DLD1 (cell line): ENCODE data around the gene AMELY.
"Not testable (repeated sequence)": the region's sequence is repeated elsewhere in the genome, so short reads cannot be mapped to it uniquely, and the experiment has no call there.

Source experiments
- in situ Hi-C: cut with HindIII; loops from 2 replicates; pipeline ENCODE4 v1.10.0; 2017; ENCODE audit warnings: low sequenced_read_pairs

Gene AMELY, protein sequence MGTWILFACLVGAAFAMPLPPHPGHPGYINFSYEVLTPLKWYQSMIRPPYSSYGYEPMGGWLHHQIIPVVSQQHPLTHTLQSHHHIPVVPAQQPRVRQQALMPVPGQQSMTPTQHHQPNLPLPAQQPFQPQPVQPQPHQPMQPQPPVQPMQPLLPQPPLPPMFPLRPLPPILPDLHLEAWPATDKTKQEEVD

DNA sequence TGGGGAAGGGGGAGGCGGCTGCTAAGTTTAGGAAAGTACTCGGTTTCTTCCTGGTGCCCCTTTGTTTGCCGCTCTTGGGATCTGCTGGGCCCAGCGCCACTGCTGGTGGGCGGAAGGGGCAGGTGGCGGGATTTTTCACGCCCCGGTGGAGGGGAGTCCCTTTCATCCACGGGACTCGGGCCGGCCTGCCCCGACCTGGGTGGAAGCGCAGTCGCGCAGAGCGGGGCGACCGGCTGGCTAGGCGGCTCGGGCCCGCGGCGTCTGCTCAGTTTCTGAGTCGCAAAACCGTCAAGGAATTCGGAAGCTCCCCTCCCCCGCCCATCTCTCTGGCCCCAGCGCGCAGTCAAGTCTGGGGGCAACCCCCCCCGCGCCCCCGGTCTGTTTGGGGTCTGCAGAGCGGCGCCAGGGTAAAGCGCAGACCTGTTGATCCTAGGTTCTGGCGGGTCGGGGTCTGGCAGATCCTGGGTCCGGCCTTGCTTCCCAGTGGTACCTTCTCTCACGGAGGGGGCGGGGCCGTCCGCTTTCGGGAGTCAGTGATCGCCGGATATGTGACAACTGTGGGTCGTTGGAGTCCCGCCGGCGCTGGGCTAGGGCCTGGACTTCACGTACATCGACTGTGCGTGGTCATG is at the start of gene AMELY:
Gene AMELY, minus strand, starts transcription at position 500 of the 629 bp plus-strand sequence. CDS start 39,144 bp downstream, outside the sequence.
- in situ Hi-C loops: no loop called here

DNA sequence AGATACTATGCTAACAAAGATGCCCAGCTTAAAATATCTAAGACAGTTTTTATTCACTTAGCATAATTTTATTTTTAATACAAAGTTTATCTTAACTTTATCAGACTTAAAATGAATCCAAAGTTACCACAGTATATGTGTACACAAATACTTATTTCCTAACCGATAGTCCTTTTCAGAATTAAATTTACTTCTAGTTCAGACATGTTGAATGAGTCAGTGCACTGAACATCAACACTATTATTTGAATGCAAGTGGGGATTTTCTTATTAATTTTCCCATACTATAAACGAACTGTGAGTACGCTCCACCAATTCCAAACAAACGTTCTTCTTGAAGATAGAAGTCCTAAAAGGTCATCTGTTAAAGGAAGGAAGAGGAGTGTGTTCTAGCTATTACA is 38.4 kb upstream of the AMELY start:
- in situ Hi-C loops: no loop called here

DNA sequence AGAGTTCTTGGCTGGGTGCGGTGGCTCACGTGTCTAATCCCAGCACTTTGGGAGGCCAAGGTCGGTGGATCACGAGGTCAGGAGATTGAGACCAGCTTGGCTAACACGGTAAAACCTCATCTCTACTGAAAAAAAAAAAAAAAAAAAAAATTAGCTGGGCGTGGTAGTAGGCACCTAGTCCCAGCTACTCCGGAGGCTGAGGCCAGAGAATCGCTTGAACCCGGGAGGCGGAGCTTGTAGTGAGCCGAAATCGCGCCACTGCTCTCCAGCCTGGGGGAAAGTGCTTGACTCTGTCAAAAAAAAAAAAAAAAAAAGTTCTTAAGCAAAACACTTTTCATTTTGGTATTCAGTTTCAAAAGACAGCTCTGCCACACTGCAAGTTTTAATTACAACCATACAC is 36.8 kb upstream of the AMELY start:
- in situ Hi-C loops: no loop called here

DNA sequence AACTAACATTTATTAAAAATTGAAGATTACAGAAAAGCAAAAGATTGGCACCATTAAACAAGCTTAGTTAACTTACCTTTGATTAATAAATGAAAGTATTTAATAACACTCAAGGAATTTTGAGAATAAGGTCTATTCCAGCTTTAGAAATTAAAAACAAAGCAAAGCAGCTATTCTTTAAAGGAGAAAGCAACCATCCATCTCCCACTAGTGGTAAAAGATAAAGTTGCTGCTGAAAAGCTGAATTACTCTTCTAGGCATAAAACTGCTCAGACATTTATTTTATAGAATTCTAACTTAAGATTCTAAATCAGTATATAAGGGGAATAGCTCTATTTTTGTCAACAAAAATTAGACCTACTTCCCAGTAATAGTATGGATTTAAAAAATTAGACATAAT is 36.1 kb upstream of the AMELY start:
- in situ Hi-C loops: no loop called here

DNA sequence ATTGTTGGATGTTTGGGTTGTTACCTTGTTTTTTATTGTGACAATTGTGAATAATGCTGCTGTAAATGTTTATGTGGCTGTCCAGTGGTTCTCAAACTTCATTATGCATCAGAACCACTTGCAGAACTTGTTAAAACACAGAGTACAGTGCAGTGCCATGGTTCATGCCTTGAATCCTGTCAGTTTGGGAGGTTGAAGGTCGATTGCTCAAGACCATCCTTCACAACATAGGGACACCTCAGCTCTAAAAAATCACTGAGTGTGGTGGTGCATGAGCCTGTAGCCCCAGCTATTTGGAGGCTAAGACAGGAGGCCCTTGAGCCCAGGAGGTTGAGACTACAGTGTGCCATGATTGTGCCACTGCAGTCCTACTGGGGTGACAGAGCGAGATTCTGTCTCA is 23.9 kb upstream of the AMELY start:
- in situ Hi-C loops: no loop called here

DNA sequence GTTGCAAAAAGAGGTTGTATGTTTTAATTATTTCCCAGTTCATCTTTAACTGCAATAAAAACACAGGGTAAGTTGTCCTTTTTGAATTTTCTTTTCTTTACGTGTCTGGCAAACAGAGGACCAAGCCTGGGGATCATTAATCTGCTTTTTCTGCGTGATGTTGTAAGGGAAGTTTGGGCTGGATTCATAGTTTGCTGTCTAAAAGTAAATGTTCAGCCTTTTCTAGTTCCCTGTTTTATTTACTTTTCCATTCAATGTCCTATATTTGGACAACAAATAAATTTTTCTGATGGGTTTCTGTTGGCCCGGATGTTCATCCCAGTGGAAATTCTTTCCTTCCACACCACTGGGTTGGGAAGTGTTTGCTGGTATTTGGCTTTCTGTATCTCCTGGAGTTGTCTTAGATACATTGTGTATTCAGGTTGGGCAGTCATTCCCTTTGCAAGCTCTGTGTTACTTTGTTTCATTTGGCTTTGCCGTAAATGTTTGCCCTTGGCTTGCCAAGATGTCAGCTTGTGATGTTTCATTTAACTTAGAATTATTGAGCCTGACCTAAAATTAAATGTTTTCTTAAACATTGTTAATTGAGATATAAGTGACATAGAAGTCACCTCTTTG is 20.3 kb upstream of the AMELY start:
- in situ Hi-C loops: no loop called here

DNA sequence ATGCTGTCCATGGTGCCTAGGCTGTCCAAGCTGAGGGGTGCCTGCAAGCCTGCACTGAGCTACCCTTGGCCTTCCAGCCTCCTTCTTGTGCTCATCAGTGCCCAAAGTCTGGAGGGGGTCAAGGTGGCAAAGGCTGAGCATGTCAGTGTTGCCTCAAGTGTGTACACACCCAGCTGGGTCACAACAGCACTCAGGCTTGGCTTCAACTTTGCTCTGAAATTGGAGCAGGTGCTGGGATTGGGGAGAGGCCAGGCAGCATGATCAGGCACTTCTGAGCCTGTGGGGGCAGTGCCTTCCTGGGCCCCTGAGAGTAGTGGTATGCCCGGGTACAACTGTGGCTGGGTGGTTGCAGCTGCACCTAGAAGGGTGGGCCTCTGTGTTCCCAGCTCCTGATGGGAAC is 17.7 kb upstream of the AMELY start:
- in situ Hi-C loops: no loop called here

DNA sequence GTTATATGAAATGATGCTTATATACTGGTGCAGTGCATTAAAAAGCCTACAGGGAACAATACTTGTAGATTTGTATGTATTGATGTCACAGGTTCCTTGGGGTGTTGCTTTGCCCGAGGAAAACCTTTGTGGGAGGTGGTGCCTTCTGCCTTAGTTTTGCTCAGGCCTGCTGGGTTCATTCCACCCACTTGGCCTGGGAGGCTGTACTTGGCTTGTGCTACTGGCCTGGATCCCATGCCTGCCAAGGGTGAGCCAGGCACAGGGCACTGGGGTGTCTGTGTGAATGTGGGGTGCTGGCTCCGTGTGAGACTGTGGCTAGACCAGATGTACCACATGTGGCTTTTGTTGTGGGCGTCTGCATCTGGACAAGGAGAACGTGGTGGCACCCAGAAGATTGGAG is 16.7 kb upstream of the AMELY start:
- in situ Hi-C loops: no loop called here

DNA sequence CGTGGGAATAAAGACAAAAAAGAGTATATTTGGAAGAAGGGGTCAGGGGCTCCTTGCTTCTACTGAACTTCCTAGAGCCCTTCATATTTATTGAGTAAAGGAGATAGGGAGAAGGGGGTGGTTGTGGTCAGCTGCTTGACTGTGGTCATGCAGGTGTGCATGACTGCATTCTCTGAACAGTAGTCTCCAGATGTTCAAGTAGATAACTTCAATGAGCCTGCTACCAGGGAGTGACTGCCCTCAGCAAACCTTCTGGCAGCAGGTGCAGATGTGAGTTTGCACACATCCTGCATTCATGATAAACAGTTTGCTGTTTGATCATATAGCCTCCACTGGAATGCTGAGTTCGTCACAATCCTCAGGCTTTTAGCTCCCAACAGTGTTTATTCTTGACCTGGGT is 9.5 kb upstream of the AMELY start:
- in situ Hi-C loops: no loop called here

DNA sequence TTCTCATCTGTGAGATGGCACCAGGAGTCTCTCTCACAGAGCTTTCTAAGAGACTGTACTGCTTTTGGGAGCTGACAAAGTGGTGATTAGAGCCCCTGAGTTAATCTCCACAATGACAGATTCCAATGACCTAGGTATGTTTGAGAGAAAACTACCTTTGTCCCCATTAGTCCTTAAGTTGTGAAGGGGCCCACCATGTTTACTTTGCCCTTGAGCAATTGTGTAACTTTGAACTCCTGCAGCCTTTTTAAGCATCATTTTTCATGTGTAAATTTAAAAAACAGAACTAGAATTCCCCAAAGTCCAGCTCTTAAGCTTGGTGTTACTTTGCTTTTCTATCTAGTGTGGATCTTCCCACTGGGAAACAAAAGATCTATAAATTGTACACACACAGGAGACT is 1.8 kb upstream of the AMELY start:
- in situ Hi-C loops: no loop called here

DNA sequence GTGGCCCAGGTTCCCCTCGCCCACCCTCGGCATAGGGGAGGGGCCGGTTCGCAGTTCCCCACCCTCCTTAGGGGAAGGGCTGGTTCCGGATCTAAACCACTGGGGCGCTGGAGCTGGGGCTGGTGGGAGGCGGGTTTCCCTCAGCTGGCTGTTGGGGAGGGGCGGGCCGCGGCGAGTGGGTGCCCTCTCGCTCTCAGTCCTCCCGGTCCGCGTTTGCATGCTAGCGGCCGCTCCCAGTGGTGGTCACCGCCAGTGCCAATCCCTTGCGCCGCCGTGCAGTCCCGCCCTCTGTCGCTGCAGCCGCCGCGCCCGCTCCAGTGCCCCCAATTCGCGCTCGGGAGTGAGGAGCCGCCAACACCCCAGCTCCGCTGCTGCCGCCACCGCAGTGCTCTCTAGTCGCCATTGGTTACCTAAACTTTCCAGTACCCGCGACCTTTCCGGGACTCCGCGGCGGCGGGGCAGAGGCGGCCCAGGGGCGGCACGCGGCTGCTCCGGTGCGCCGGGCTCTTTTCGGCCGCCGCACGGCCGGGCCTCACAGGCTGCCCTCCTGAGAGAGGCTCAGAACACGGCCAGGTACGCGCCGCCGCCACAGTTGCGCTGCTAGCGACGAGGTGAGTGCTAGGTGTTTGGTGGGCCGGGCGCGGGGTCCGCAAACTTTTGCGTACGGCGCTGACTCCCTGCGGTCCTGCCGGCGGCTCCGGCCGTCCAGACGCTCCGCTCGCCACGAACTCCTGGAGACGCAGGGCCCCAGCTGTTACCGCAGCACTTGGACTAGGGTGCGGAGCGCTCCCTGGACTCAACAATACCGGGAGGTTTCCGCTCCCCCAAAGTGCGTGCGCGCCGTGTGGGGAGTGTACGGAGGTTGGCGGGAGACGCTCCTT is 940 bp downstream of the AMELY start, which contains the start of gene TBL1Y:
Gene TBL1Y, plus strand, starts transcription at position 326 of the 881 bp plus-strand sequence. CDS start 114,388 bp downstream, outside the sequence.
- in situ Hi-C loops: no loop called here

DNA sequence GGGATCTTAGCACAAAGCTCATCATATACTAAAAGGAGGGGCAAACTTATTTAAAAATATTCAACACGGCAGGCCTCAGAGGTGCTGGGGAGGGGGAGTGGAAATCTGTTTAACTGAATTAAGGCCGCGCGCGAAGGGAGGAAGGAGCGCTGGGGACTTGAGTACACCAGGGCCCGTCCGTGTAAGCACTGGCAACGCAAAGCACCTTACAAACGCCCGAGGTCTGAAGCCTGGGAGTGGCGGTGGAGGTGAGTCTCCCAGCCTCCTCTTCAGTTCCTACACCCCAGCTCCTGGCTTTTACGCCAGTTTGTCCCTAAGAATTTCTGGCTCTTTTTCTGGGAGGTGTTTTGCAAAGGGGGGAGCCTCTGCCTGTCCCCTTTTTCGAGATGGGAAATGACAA is 1.7 kb downstream of the AMELY start:
- in situ Hi-C loops: no loop called here

DNA sequence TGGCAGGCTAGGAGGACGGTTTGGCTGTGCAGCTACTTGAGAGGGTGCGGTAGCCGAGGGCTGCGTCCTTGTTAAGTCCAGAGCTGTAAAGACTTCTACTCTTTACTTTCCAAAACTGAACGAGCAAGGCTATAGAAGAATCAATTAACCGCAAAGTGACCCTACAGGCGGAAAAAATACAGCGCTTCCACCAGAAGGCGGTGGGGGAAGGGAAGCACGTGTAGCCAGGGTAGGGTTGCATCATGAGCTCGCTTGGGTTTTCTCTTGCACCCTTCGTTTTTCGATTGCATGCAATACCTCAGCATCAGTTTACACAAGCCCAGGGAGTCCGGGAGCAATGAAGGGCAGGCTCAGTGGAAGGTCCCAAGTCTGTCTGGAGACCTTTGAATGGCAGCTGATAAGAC is 2.4 kb downstream of the AMELY start:
- in situ Hi-C loops: no loop called here

DNA sequence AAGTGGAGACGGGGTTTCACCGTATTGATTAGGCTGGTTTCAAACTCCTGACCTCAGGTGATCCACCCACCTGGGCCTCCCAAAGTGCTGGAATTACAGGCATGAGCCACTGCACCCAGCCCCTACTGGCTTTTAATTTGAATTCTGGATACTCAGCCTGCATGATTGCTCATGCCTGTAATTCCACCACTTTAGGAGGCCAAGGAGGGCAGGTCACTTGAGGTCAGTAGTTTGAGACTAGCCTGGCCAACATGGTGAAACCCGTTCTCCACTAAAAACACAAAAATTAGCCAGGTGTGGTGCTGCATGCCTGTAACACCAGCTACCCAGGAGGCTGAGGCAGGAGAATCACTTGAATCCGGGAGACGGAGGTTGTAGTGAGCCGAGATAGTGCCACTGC is 3.5 kb downstream of the AMELY start:
- in situ Hi-C loops: not testable (repeated sequence)

DNA sequence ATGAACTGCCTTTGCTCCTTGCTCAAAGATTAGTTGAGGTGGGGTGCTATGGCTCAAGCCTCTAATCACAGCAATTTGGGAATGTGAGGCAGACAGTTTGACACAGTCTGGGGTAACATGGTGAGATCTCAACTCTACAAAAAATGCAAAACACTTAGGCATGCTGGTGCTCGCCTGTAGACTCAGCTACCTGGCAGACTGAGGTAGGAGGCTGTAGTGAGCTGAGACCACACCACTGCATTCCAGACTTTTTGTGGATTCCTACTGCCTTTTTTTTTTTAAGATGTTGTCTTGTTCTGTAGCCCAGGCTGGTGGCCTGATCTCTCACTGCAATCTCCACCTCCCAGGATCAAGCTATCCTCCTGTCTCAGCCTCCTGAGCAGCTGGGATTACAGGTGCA is 4.0 kb downstream of the AMELY start:
- in situ Hi-C loops: no loop called here

DNA sequence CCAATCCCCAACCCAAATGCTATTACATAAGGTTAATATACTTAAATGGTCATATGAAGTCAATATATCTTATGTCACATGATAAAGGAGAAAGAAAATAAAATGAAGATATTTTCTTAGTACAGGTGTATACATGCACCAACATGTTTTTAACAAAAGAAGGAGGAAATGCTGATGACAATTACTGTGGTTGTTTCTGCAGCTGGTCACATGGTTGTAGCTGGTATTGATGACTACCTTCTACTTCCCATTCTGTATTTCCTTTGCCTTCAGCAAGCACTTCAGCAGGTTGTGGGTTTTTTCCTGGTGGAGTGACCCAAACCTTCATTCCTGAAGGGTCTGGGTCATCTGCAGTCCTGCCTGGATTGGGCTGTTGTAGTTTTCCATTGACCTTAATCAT is 9.4 kb downstream of the AMELY start:
- in situ Hi-C loops: not testable (repeated sequence)

DNA sequence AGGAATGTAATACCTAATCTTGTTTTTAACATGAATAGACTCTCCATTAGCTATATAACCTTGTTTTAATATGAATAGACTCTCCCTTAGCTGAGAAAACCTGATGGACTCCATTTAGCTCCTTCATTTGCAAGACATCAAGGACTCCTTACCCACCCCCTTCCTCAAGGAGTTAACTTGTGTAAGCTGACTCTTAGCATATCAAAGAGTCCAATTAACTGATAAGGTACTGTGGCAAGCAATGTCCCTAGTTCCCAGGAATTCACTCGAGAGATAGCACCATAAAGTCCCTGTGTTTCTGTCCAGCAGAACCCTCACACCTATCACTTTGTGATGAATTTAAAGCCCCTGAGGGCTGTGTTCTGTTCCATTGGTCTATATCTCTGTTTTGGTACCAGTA is 16.3 kb downstream of the AMELY start:
- in situ Hi-C loops: no loop called here

DNA sequence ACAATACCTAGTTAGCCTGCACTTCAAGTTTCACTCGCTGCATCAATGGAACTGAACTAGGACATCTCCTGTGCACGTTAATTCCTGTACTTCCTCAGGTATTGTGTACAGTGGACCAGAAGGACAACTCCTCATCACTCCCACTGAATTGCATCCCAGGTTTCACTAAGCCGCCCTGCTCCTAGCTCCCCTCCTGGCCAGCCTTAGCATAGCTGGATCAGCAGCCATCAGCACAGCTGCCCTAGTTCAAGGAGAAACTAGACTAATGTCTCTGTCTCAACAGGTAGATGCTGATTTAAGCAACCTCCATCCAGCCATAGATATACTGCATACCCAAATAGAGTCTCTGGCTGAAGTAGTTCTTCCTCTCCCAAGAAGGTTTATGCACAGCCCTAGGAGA is 17.1 kb downstream of the AMELY start:
- in situ Hi-C loops: no loop called here

DNA sequence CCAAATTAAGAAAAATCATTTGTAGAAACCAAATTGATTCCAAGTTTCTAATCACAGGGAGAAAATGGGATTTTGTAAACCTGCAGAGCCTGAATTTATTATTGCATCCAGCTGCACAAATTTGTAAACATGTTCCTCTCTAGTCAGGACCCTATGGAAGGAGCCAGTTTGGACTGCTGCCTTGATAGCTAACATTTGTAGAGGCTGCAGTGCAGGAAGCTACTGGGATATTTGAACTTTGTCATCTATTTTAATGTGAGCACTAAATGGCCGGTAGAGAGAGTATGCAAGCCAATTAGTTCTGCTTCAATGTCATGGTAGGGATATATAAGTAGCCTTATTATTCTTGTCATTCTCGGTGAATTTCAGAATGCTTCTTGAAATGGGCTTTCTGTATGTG is 62.2 kb downstream of the AMELY start:
- in situ Hi-C loops: no loop called here

DNA sequence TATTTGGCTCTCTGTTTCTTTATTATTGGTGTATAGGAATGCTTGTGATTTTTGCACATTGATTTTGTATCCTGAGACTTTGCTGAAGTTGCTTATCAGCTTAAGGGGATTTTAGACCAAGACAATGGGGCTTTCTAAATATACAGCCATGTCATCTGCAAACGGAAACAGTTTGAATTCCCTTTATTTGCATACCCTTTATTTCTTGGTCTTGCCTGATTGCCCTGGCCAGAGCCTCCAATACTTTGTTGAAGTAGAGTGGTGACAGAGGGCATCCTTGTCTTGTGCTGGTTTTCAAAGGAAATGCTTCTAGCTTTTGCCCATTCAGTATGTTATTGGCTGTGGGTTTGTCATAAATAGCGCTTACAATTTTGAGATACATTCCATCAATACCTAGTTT is 68.9 kb downstream of the AMELY start:
- in situ Hi-C loops: not testable (repeated sequence)
